Endothelial cell of umbilical vein (primary cell): ENCODE results near the gene PLEKHA7. TPM values are rescaled to one million over a fixed set of nuclear protein-coding genes. Genes with fewer than 3 reads are reported as not detected.

Source experiments
- BruUV-seq: library from RNA; stranded (reverse); fragments of 400-500 nt; replicated peaks from 2 replicates; lab custom pipeline; 2021; lab: Mats Ljungman, UMichigan
- CTCF ChIA-PET: fragments of 300-600, 350-600 bp; sonication (Branson Sonifier 250); formaldehyde crosslinking; loops from one replicate; lab custom pipeline; 2021; ENCODE audit warnings: antibody characterized with exemption, inconsistent platforms; lab: Charles Lee
- POLR2A ChIA-PET: fragments of 300-600, 350-600 bp; sonication (Branson Sonifier 250); formaldehyde crosslinking; loops from one replicate; lab custom pipeline; 2021; ENCODE audit warnings: antibody characterized with exemption, inconsistent platforms; lab: Charles Lee
- DNase-seq: peaks from one replicate; pipeline ENCODE4 v3.0.0-alpha.2; 2011; ENCODE audit warnings: low read depth, low spot score
- FAIRE-seq: peaks from 2 replicates; lab custom pipeline; 2011; peaks lifted over from hg19 to GRCh38; lab: Jason Lieb, UNC
- H2AFZ ChIP-seq: 2 replicates; pipeline ENCODE4 v1.6.0; 2012; ENCODE audit warnings: low read depth, low read length, control low read depth, inconsistent platforms
- H3K27ac ChIP-seq: 2 replicates; pipeline ENCODE4 v1.5.1; 2011; ENCODE audit warnings: low read depth, mild to moderate bottlenecking, control low read depth, low read length, moderate library complexity; ENCODE audit not compliant: insufficient read depth
- H3K27me3 ChIP-seq, 2 experiments: 2 replicates each; pipeline versions ENCODE4 v1.6.0 to v1.6.1; 2011; ENCODE audit warnings: low read length in 2 of 2, mixed read lengths in 1 of 2; ENCODE audit not compliant: control insufficient read depth in 2 of 2, insufficient read depth in 2 of 2
- H3K36me3 ChIP-seq, 2 experiments: 2 replicates in 1 of 2; 3 replicates in 1 of 2; pipeline ENCODE4 v1.5.1; 2011; ENCODE audit warnings: low read length in 2 of 2, mild to moderate bottlenecking in 1 of 2, moderate library complexity in 1 of 2; ENCODE audit not compliant: control insufficient read depth in 2 of 2, insufficient read depth in 2 of 2; ENCODE audit errors: extremely low read depth in 1 of 2
- H3K4me1 ChIP-seq: 3 replicates; pipeline ENCODE4 v1.5.1; 2011; ENCODE audit warnings: mild to moderate bottlenecking, low read length; ENCODE audit not compliant: control insufficient read depth, insufficient read depth; ENCODE audit errors: extremely low read depth
- H3K4me2 ChIP-seq: 2 replicates; pipeline ENCODE4 v1.6.1; 2011; ENCODE audit warnings: low read length, control low read depth, mixed read lengths; ENCODE audit not compliant: insufficient read depth
- H3K4me3 ChIP-seq, 3 experiments: fragments of 200-600 bp in 1 of 3; sonication (generic), shearing (Covaris generic) in 1 of 3; replicated peaks in 1 of 3; 2 replicates each; pipeline ENCODE4 v1.5.1; 2011 to 2016; ENCODE audit warnings: control low read depth in 3 of 3, low read length in 3 of 3, mild to moderate bottlenecking in 2 of 3, inconsistent platforms in 1 of 3, low read depth in 1 of 3, moderate library complexity in 1 of 3; ENCODE audit not compliant: insufficient read depth in 1 of 3
- H3K79me2 ChIP-seq: 2 replicates; pipeline ENCODE4 v1.6.0; 2012; ENCODE audit warnings: low read length, inconsistent platforms; ENCODE audit not compliant: control insufficient read depth, insufficient read depth
- H3K9ac ChIP-seq: replicated peaks from 2 replicates; pipeline ENCODE3; 2011; ENCODE audit warnings: low read length, control low read depth; ENCODE audit not compliant: insufficient read depth; ENCODE audit errors: extremely low read depth
- H3K9me1 ChIP-seq: replicated peaks from 3 replicates; pipeline ENCODE4 v1.6.0; 2011; ENCODE audit warnings: mild to moderate bottlenecking, low read length; ENCODE audit not compliant: control insufficient read depth, insufficient read depth; ENCODE audit errors: extremely low read depth
- H3K9me3 ChIP-seq: replicated peaks from 2 replicates; pipeline ENCODE4 v1.5.1; 2012; ENCODE audit warnings: low read length, inconsistent platforms; ENCODE audit not compliant: control insufficient read depth, insufficient read depth
- H4K20me1 ChIP-seq: replicated peaks from 2 replicates; pipeline ENCODE3; 2011; ENCODE audit warnings: mild to moderate bottlenecking, low read length; ENCODE audit not compliant: control insufficient read depth, insufficient read depth; ENCODE audit errors: extremely low read depth
- CTCF ChIP-seq, 2 donors: IDR thresholded peaks; 1 replicate in 1 of 2; 2 replicates in 1 of 2; pipeline ENCODE4 v1.5.1; 2011; ENCODE audit warnings: low read length in 2 of 2, mild to moderate bottlenecking in 2 of 2, moderate library complexity in 2 of 2, control low read depth in 1 of 2, inconsistent platforms in 1 of 2, low read depth in 1 of 2; ENCODE audit not compliant: insufficient read depth in 1 of 2; ENCODE audit errors: extremely low read depth in 1 of 2
- EZH2 ChIP-seq: IDR thresholded peaks from 2 replicates; pipeline ENCODE4 v1.6.1; 2012; ENCODE audit warnings: borderline replicate concordance, low read depth, mild to moderate bottlenecking, moderate library complexity, low read length, inconsistent platforms; ENCODE audit not compliant: severe bottlenecking
- FOS ChIP-seq: IDR thresholded peaks from 2 replicates; pipeline ENCODE4 v1.6.1; 2011; ENCODE audit warnings: mild to moderate bottlenecking, low read length, moderate library complexity, borderline replicate concordance; ENCODE audit not compliant: insufficient read depth
- GATA2 ChIP-seq: IDR thresholded peaks from 2 replicates; pipeline ENCODE4 v1.7.0; 2011; ENCODE audit warnings: low read depth, mild to moderate bottlenecking, moderate library complexity, mixed read lengths, low read length; ENCODE audit not compliant: insufficient read length, insufficient read depth
- JUN ChIP-seq: IDR thresholded peaks from 2 replicates; pipeline ENCODE4 v1.6.1; 2011; ENCODE audit warnings: borderline replicate concordance, low read depth; ENCODE audit not compliant: insufficient read length, insufficient read depth
- MYC ChIP-seq: IDR thresholded peaks from one replicate; pipeline ENCODE4 v1.6.1; 2011; ENCODE audit warnings: mild to moderate bottlenecking, low read depth, low read length
- POLR2A ChIP-seq: IDR thresholded peaks from 2 replicates; pipeline ENCODE4 v1.6.1; 2012; ENCODE audit warnings: low read depth, mild to moderate bottlenecking, control low read depth, low read length
- POLR2AphosphoS5 ChIP-seq: IDR thresholded peaks from 2 replicates; pipeline ENCODE4 v1.6.1; 2012; ENCODE audit warnings: low read depth, mild to moderate bottlenecking, control low read depth, low read length, moderate library complexity; ENCODE audit not compliant: insufficient read depth
- dilution Hi-C: fragments of 300-500 bp; cut with MboI; formaldehyde crosslinking; loops from one replicate; pipeline ENCODE4 v1.15.0; 2019; ENCODE audit warnings: low sequenced_read_pairs; ENCODE audit not compliant: extremely low pct_ligation_motif_present
- intact Hi-C: fragments of 100-400 bp; cut with micrococcal nuclease; formaldehyde crosslinking; loops from one replicate; pipeline ENCODE4 v1.10.0; 2022
- polyA plus RNA-seq, 4 experiments: library from polyadenylated mRNA; depleted of rRNA in 3 of 4; stranded (reverse) in 3 of 4; unstranded in 1 of 4; fragments of >200 nt; gene quantifications; 2 replicates each; pipeline versions ENCODE4 v1.2.1 to v1.2.3, GENCODE V29; 2011 to 2012; ENCODE audit warnings: missing spikeins in 1 of 4
- total RNA-seq: library from RNA; stranded (reverse); gene quantifications from 2 replicates; pipeline ENCODE4 v1.2.3, GENCODE V29; 2021
- TF ChIP-seq, protein P1 (sequence below): IDR thresholded peaks from 2 replicates; pipeline ENCODE4 v1.6.1; 2011; ENCODE audit not compliant: insufficient read depth, insufficient read length

Gene PLEKHA7
- total and polyA plus RNA-seq, 2 donors (not counting 3 experiments of a cell fraction or from before 2014, with no cell fraction given): 1.7 to 3.8 TPM

- H3K79me2 ChIP-seq: no peaks in the 10 kb centered on the region
- CTCF ChIA-PET: interaction anchor here (1.4 to 6.2 kb wide), 7 partner anchors 15 to 279 kb away, joined by 5 to 159 read pairs (median 7); no protein-coding TSS in a partner anchor
- no peaks in the 10 kb centered on the region for H3K9me1 ChIP-seq
- no peak overlapping the region for H2AFZ ChIP-seq
- POLR2A ChIA-PET: no interaction called here
- FAIRE-seq: no peak
- H3K27me3 ChIP-seq: no peaks in the 10 kb centered on the region
- H3K4me1 ChIP-seq: peaks cover 43% of the 10 kb centered on the region
- TF ChIP-seq CTCF (IDR thresholded peaks at IDR 0.05; ENCODE audit: extremely low read depth in 1 of 2, insufficient read depth in 1 of 2, low read depth in 1 of 2, low read length in 2 of 2): no peak
- TF ChIP-seq, protein P1, sequence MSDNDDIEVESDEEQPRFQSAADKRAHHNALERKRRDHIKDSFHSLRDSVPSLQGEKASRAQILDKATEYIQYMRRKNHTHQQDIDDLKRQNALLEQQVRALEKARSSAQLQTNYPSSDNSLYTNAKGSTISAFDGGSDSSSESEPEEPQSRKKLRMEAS: no peak
- no peak for TF ChIP-seq POLR2A
- TF ChIP-seq JUN: no peak
- H3K9me3 ChIP-seq: no peaks in the 10 kb centered on the region
- H3K27ac ChIP-seq: no peak overlapping the region
- no peak overlapping the region for H3K4me3 ChIP-seq
- dilution Hi-C loops: no loop called here
- no peak overlapping the region for H3K4me2 ChIP-seq
- no TSS peak for BruUV-seq
- intact Hi-C loops: loop anchor here (2.0 to 10.0 kb wide), 4 partner anchors 99 to 601 kb away; partner anchors contain the start of gene KCNJ11
- H3K36me3 ChIP-seq: no peaks in the 10 kb centered on the region
- no peak for DNase-seq
- H4K20me1 ChIP-seq: no peaks in the 10 kb centered on the region
- H3K9ac ChIP-seq: no peak overlapping the region
Observed at GRCh38 chr11:16784097-16784496, 230.1 kb downstream of the PLEKHA7 start.

- Histone ChIP-seq H3K4me2 (no peak overlapping the region), H4K20me1 (no peaks in the 10 kb centered on the region), H3K9me1 (no peaks in the 10 kb centered on the region), H3K36me3 (no peaks in the 10 kb centered on the region), H3K27ac (no peak overlapping the region), H3K4me1 (peaks cover 38% of the 10 kb centered on the region), H3K9ac (no peak overlapping the region), H3K4me3 (no peak overlapping the region), H3K27me3 (no peaks in the 10 kb centered on the region), H3K79me2 (no peaks in the 10 kb centered on the region), H2AFZ (no peak overlapping the region), H3K9me3 (no peaks in the 10 kb centered on the region)
- ChIA-PET CTCF (interaction anchor here (0.8 to 6.2 kb wide), 7 partner anchors 11 to 280 kb away, joined by 3 to 159 read pairs (median 5); no protein-coding TSS in a partner anchor), POLR2A (no interaction called here)
- DNase-seq (no peak), FAIRE-seq (no peak)
- no TSS peak for BruUV-seq
- intact Hi-C loops (loop anchor here (10.0 kb wide), 1 partner anchor 601 kb away; the partner anchor contains the start of gene KCNJ11), dilution Hi-C loops (no loop called here)
- TF ChIP-seq GATA2 (no peak), MYC (no peak), JUN (no peak), CTCF (IDR thresholded peaks at IDR 0.05; ENCODE audit: extremely low read depth in 1 of 2, insufficient read depth in 1 of 2, low read depth in 1 of 2, low read length in 2 of 2) (no peak), FOS (no peak), EZH2 (no peak), POLR2AphosphoS5 (no peak), POLR2A (no peak)
- TF ChIP-seq, protein P1: no peak
Observed at GRCh38 chr11:16783321-16783801, 230.9 kb downstream of the PLEKHA7 start.
